ENCODE results near the gene WHRN.

Gene WHRN

DNA sequence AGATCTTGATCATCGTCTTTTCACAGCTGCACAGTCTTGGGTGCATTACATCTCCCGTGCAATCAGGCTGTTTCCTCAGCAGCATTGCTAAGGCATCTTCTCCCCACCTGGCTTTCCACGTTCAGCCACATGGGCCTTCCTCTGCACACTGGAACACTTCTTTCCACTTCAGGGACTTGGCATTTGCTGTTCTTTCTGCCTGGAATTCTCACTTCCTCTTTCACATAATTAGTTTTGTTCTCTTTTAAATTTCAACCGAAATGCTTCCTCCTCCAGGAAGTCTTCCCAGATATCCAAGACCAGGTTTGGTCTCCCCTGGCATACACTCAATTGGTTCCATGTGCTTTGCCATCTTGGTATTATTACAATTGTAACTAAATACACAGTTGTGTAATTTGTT is 43.8 kb downstream of the WHRN start:
- Histone ChIP-seq H3K4me3 (replicated peaks; ENCODE audit: insufficient read depth, low read length) (no peak overlapping the region), H3K27me3 (ENCODE audit: insufficient read depth, poor library complexity, severe bottlenecking) (no peaks in the 10 kb centered on the region), H3K27ac (replicated peaks) (no peak overlapping the region)
- no peak for TF ChIP-seq POLR2AphosphoS5 (IDR thresholded peaks at IDR 0.05; ENCODE audit: low read depth)
- no peak for TF ChIP-seq GABPA (IDR thresholded peaks at IDR 0.05; ENCODE audit: low read depth)
- TF ChIP-seq REST (IDR thresholded peaks at IDR 0.05; ENCODE audit: insufficient replicate concordance, low read depth), result no peak
- TF ChIP-seq SPI1 (IDR thresholded peaks at IDR 0.05; ENCODE audit: borderline replicate concordance, low read depth), result peak; percentile 66; the same call in 1 of the 2 replicates
- no peak for TF ChIP-seq CTCF (IDR thresholded peaks at IDR 0.05; ENCODE audit: insufficient read depth, low read length)
- no peak for DNase-seq (ENCODE audit: low read depth in 1 of 2, low spot score in 1 of 2)

DNA sequence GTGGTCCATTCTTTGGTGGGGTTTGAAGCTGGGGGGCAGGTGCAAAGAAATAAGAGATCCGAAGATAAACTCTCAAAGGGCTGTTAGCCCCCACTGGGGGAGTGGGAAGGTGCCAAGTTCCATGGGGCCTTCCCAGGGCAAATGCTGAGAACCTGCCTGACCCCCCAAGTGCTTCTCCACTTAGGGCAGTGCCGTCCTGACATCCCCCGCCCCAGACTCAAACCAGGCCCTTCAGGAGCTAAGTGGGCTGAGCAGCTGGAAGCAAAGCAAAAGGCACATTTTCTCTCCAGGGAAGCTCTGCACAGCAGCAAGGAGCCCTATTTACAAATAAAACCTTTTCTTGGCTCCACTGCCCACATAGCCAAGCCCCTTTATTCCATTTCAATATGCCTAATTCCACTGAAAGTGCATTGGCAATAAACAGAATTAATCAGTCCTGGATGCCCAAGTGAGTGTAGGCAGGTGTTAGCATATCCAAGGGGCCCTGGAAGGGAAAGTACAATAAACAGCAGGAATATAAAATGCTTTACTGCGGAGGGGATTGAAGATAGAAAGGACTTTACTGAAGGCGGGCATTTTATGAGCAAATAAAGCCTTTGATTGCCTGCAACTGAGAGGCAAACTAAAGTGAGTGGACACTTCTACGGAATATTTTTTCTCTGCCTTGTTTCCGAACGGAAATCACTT is 44.6 kb downstream of the WHRN start:
- H3K4me3 ChIP-seq (replicated peaks; ENCODE audit: insufficient read depth, low read length), result no peak overlapping the region
- no peak for DNase-seq (ENCODE audit: low read depth in 1 of 2, low spot score in 1 of 2)
- no peak for TF ChIP-seq CTCF (IDR thresholded peaks at IDR 0.05; ENCODE audit: insufficient read depth, low read length)
- TF ChIP-seq REST (IDR thresholded peaks at IDR 0.05; ENCODE audit: insufficient replicate concordance, low read depth), result no peak
- TF ChIP-seq SPI1 (IDR thresholded peaks at IDR 0.05; ENCODE audit: borderline replicate concordance, low read depth), result no peak
- TF ChIP-seq GABPA (IDR thresholded peaks at IDR 0.05; ENCODE audit: low read depth), result no peak
- TF ChIP-seq POLR2AphosphoS5 (IDR thresholded peaks at IDR 0.05; ENCODE audit: low read depth), result no peak
- H3K27me3 ChIP-seq (ENCODE audit: insufficient read depth, poor library complexity, severe bottlenecking), result peaks cover 5% of the 10 kb centered on the region
- H3K27ac ChIP-seq (replicated peaks), result no peak overlapping the region

DNA sequence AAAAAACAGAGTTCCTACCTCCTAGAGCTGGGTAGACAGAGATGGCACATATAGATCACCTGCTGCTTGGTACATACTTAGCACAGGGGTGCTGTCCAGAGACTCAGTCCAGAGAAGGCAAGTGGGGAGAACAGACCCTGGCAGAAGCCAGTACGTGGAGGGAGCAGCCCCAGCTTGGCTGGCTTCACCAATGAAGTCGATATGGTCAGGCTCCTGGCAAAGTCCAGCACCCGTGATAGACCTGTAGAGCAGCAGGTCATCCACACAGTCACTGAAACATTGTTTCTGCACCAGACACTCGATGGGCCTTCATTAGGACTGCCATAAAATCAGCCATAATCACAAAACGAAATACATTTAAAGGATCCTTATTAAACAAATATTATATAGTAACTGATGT is 45.8 kb downstream of the WHRN start:
- H3K27me3 ChIP-seq (ENCODE audit: insufficient read depth, poor library complexity, severe bottlenecking), result peaks cover 5% of the 10 kb centered on the region
- H3K4me3 ChIP-seq (replicated peaks; ENCODE audit: insufficient read depth, low read length), result no peak overlapping the region
- no peak for DNase-seq (ENCODE audit: low read depth in 1 of 2, low spot score in 1 of 2)
- TF ChIP-seq GABPA (IDR thresholded peaks at IDR 0.05; ENCODE audit: low read depth) (no peak), SPI1 (IDR thresholded peaks at IDR 0.05; ENCODE audit: borderline replicate concordance, low read depth) (no peak), CTCF (IDR thresholded peaks at IDR 0.05; ENCODE audit: insufficient read depth, low read length) (no peak), POLR2AphosphoS5 (IDR thresholded peaks at IDR 0.05; ENCODE audit: low read depth) (no peak), REST (IDR thresholded peaks at IDR 0.05; ENCODE audit: insufficient replicate concordance, low read depth) (no peak)
- no peak overlapping the region for H3K27ac ChIP-seq (replicated peaks)
